ENCODE results near the gene LRRC18.

The LRRC18 gene

GRCh38 chr10:48947690-48948469, 8.2 kb upstream of the LRRC18 start:
- DNase-seq (ENCODE audit: low spot score), result no peak
- ChIA-PET POLR2A (ENCODE audit: low non-redundant PET) (no interaction called here), CTCF (no interaction called here)
- no peak overlapping the region for H3K27ac ChIP-seq
- TF ChIP-seq CTCF (conservative IDR thresholded peaks at IDR 0.05; ENCODE audit: low read depth), result no peak

- no peak overlapping the region for H3K27ac ChIP-seq
- TF ChIP-seq CTCF (conservative IDR thresholded peaks at IDR 0.05; ENCODE audit: low read depth), result no peak
- CTCF ChIA-PET, result interaction anchor here (0.6 kb wide), 1 partner anchor 30 kb away, joined by 4 read pairs; no protein-coding TSS in a partner anchor
- POLR2A ChIA-PET (ENCODE audit: low non-redundant PET), result no interaction called here
- no peak for DNase-seq (ENCODE audit: low spot score)
Measured at GRCh38 chr10:48946891-48947500, 7.4 kb upstream of the LRRC18 start.

- ChIA-PET CTCF (no interaction called here), POLR2A (ENCODE audit: low non-redundant PET) (no interaction called here)
- DNase-seq (ENCODE audit: low spot score), result no peak
- no peak overlapping the region for H3K27ac ChIP-seq
- no peak for TF ChIP-seq CTCF (conservative IDR thresholded peaks at IDR 0.05; ENCODE audit: low read depth)
Measured at GRCh38 chr10:48946332-48946731, 6.7 kb upstream of the LRRC18 start.

GRCh38 chr10:48945441-48946130, 5.9 kb upstream of the LRRC18 start:
- no peak overlapping the region for H3K27ac ChIP-seq
- ChIA-PET CTCF (no interaction called here), POLR2A (ENCODE audit: low non-redundant PET) (no interaction called here)
- TF ChIP-seq CTCF (conservative IDR thresholded peaks at IDR 0.05; ENCODE audit: low read depth), result no peak
- DNase-seq (ENCODE audit: low spot score), result no peak

GRCh38 chr10:48944171-48944570, 4.5 kb upstream of the LRRC18 start:
- DNase-seq (ENCODE audit: low spot score), result no peak
- no peak overlapping the region for H3K27ac ChIP-seq
- CTCF ChIA-PET, result no interaction called here
- TF ChIP-seq CTCF (conservative IDR thresholded peaks at IDR 0.05; ENCODE audit: low read depth), result no peak
- POLR2A ChIA-PET (ENCODE audit: low non-redundant PET), result no interaction called here

- ChIA-PET POLR2A (ENCODE audit: low non-redundant PET) (no interaction called here), CTCF (no interaction called here)
- TF ChIP-seq CTCF (conservative IDR thresholded peaks at IDR 0.05; ENCODE audit: low read depth), result no peak
- no peak for DNase-seq (ENCODE audit: low spot score)
- no peak overlapping the region for H3K27ac ChIP-seq
Measured at GRCh38 chr10:48943096-48943495, 3.5 kb upstream of the LRRC18 start.
